Vagina (tissue), 2 donors: ENCODE data around the gene ACOXL.

Experiments used
- CTCF ChIP-seq, 3 experiments: fragments of 450-650 bp in 2 of 3; fragments of 200-600 bp in 1 of 3; sonication (generic) in 1 of 3; IDR thresholded peaks; one replicate each; pipeline ENCODE4 v1.5.1; 2017 to 2019; ENCODE audit warnings: antibody characterized with exemption in 3 of 3, mild to moderate bottlenecking in 2 of 3, moderate library complexity in 2 of 3
- POLR2A ChIP-seq, 2 donors: fragments of 450-650 bp; IDR thresholded peaks; one replicate each; pipeline ENCODE4 v1.6.1; 2017; ENCODE audit warnings: antibody characterized with exemption in 2 of 2, mild to moderate bottlenecking in 2 of 2, moderate library complexity in 2 of 2
- POLR2AphosphoS5 ChIP-seq, 2 donors: sonication (generic); formaldehyde crosslinking; IDR thresholded peaks; one replicate each; pipeline ENCODE4 v1.9.0; 2017; ENCODE audit warnings: antibody characterized with exemption in 2 of 2, mild to moderate bottlenecking in 2 of 2, low read depth in 1 of 2; ENCODE audit not compliant: insufficient read depth in 1 of 2

DNA sequence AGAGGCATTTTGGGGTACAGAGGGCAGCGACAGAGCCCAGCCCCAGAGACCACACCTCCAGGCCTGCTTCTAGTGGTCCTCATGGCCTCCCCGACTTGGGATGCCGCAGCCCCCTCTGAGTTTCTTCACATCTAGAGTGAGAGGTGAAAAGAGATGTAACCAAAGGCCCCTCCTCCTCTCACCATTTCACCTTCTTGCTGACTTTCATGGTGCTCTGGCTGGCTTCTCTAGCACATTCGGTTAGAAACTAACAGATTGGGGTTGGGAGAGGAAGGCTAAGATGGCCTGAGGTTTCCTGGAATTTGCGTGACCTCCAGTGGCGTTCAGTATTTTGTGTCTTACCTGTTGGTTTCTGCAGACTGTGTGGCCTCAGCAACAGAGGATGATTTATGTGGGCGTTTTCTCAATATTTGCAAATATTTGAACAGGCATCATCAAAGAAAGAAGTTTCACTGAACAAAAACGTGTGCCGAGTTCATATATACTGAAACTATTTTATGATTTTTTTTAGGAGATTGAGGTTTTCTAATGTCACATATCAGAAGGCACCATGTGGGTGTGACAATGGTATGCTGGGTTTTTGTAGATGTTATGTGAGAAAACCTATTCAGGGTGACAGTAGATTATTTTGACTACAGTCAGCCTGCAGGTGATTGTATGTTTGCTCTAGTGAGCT, 318.5 kb downstream of the ACOXL start:
- TF ChIP-seq CTCF (IDR thresholded peaks at IDR 0.05) (no peak), POLR2A (IDR thresholded peaks at IDR 0.05) (no peak), POLR2AphosphoS5 (IDR thresholded peaks at IDR 0.05; ENCODE audit: insufficient read depth in 1 of 2, low read depth in 1 of 2) (no peak)
